ENCODE results near the gene PXMP2.
"Not testable (repeated sequence)": the region's sequence is repeated elsewhere in the genome, so short reads cannot be mapped to it uniquely, and the experiment has no call there.

PXMP2 gene

DNA sequence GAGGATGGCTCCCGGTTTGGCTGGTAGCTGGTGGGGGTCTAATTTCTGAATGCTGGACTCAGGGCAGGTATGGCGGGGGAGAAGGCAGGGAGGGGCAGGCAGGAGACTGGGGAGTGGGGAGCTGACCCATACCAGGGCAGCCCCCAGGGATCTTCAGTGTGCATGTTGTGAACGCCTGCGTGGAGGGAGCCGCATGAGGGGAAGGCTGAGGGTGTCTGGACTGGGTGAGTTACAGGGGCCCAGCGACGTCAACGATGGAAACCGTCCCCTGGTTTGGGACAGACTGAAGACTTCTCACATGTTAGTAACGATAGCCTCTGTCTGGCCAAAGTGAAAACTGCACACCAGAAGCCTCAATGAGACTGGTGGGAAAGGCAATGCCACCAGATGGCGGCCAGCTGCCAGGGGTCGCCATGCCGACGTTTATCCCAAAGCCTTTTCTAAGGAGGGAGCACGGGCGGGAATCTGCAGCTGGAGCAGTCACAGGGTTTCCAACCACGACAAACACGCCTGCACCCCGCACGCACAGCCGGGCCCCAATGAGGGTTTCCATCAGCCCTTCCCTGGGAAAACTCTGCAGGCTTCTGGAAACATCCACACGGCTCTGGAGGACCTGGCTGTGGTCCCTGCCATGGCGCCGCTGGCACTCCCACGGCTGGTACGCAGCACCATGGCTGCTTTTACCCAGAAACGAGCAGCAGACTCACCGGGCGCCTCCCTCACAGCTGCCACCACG is 37.3 kb downstream of the PXMP2 start:
- DNase-seq: no peak

DNA sequence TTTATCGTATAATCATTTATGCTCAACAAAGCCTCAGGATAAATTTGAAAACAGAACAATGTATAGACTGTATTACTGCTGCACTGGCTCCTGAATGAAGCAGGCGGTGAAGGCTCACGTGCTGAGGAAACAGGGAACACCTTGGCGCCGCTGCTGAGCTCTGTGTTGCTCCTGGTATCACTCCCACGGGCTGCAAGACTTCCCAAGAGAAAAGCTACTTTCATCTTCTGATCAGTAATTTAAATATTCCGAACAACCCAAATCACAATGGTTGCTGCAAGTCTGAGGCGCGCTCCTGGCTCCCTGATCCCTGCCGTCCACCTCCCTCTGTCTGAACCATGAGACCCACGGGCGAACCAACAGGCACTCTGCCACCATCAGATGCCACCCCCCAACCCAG is 39.0 kb downstream of the PXMP2 start:
- no peak for DNase-seq

DNA sequence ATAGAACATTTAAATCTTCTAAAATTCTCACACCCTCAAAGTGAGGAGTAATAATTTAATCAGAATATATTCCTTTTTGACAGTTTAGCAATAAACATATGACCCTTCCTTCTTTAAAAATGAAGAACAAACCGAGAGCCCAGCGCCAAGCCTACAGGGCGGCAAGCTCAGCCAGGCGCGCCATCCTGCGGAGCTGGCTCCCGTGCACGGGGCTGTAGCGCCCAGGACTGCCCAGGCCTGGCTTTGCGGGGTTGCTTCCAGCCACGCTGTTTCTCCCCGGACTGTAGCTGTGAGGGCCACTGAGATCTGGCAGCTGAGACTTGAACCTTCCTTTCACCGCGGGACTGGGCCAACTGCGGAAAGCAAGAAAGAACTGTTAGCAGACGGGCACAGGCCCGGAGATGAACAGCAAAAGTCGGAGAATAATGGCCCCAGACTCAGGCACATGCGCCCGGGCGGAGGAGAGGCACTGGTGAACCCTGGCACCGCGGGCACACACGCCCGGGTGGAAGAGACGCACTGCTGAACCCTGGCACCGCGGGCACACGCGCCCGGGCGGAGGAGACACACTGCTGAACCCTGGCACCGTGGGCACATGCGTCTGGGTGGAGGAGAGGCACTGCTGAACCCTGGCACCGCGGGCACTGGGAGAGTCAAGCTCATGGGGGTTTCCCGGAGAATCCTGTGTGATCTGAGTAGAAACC is 39.9 kb downstream of the PXMP2 start:
- DNase-seq: no peak

DNA sequence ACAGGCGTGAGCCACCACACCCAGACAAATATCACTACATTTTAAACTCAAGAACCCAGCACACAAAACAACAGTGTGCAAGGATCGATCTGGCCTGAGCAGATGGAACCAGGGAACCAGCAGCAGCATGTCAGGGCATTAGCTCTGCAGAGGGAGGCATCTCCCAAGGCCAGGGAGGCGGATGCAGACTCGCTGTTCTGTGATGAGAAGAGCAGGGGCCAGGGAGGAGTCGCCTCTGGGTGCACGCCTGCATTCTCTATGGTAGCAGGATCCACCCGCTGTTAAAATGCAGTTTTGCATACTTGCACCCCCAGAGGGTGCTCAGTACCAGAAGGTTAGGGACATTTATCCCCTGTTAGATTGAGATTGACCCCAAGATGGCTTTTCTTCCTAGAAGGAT is 41.1 kb downstream of the PXMP2 start:
- DNase-seq: no peak

DNA sequence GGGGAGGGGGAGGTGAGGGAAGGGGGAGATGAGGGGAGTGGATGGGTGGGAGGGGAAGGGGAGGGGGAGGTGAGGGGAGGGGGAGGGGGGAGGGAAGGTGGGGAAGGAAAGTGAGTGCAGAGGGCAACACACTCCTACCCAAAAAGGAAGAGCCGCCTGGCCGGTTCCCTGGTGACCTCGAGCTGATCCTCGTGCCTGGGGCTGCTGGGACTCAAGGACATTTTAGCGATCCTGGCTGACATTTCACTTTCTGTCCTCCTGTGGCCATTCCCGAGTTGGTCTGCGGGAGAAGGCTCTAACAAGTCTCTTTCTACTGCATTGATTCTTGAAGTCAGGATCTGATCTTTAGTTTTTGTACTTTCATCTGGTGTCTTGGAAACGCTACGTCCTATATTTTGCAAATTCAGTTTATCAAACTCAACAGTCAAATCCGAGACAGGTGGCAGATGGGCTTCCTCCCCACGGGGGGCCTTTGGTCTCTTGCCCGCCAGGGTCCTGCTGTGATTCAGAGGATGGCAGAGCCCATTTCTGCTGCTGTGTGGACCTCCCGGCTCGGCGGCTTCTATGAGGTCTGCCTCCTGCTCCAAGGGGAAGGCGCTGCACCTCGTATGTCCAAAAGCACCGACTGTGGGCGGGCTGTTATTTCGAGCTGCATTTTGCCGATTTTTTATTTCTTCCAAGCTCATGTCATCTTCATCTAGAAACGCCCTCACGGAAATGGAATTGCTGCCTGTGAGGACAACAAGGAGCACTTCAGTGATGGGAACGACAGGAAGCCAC is 42.3 kb downstream of the PXMP2 start:
- no peak for DNase-seq

DNA sequence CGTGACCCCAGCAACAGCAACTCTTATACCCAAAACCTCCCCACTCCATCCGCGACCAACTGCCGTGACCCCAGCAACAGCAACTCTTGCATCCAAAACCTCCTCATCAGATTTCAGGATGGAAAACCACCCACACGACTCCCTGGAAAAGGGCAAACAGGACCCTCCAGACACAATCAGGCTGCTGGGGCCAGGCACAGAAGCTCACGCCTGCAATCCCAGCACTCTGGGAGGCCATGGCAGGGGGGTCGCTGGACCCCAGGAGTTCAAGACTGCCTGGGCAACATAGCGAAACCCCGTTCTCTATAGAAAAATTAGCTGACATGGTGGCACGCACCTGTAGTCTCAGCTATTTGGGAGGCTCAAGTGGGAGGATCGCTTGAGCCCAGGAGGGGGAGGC is 43.0 kb downstream of the PXMP2 start:
- DNase-seq: no peak

DNA sequence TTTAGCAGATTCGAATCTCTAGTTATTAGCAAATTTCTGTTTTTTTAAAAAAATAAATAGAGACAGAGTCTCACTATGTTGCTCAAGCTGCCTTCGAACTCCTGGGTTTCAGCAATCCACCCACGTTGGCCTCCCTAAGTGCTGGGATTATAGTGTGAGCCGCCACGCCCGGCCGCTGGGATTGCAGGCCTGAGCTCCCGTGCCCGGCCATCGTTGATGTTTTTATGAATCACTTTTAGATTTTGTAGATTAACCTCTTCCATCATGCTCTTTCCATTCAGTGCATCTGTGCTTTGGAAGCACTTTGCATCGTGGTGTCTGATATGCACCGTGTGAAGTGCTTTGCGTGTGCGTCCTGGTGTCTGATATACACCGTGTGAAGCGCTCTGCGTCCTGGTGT is 44.2 kb downstream of the PXMP2 start:
- DNase-seq: no peak

DNA sequence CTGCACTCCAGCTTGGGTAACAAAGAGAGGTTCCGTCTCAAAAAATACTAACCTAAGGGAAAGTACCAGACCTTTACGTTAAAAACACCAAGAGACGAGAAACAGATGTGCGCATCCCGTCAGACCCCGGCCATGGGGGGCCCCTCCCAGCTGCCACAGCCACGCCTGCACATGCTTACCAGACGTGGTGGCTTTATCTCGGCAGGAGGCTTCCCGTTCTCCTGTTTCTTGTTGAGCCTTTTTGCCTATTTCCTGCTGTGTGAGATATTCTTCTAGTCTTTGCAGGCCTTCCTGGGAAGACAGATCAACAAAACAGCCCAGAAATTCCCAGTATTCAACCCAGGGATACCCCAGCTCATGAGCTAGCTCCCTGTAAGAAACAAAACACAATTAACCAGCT is 46.8 kb downstream of the PXMP2 start:
- no peak for DNase-seq

DNA sequence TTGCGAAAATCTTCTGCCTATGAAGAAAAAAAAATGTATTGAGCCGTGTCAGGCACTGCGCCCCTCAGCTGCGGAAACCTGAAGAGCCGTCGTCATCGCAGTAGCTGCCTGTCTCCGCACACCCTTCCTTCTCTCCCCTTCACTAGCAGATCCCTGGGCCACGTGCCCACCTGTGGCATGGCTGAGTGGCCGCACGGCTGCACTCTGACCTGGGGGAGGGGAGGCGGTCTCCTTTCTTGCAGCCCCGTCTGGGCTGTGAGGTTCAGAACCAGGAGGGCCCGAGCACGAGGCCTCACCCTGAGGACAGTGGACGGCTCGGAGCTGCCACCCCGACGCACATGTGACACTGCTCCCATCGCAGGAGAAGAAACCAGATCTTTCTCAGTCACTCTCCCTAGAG is 48.1 kb downstream of the PXMP2 start:
- no peak for DNase-seq

DNA sequence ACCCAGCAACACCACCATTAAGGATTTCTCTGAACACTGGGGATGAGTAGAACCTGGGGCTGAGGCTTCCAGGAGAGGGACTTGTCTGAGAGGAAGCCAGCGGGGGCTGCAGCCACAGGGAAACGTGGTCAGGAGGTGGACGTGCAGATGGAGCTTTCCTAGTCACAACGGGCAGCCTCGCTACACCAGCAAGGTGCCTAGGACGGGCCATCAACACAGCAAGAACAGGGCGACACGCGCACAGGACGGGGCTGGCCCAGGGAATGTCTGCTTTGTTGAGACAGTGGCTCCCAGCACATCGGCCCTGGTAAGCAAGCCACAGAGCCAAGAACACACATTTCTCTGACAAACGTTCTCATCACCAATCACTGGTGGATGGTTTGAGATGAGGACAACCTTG is 49.0 kb downstream of the PXMP2 start:
- DNase-seq: no peak

DNA sequence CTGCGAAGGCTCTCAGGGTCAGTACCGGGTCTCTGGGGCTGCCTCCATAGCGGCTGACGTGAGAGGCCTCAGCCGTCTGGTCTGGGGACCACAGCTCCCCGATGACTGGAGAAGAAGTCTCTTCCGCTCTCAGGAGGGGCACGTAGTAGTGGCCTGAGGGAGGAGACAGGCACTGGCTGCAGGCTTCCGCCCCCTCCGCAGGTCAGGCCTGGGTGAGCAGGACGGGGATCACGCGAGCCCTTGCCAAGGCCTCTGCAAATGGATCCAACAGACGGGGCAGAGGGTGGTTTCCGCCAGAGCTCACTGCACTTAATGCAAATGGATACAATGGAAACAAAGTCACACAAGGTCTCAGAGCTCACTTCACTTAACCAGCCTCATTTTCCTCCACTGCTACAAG is 49.5 kb downstream of the PXMP2 start:
- no peak for DNase-seq

DNA sequence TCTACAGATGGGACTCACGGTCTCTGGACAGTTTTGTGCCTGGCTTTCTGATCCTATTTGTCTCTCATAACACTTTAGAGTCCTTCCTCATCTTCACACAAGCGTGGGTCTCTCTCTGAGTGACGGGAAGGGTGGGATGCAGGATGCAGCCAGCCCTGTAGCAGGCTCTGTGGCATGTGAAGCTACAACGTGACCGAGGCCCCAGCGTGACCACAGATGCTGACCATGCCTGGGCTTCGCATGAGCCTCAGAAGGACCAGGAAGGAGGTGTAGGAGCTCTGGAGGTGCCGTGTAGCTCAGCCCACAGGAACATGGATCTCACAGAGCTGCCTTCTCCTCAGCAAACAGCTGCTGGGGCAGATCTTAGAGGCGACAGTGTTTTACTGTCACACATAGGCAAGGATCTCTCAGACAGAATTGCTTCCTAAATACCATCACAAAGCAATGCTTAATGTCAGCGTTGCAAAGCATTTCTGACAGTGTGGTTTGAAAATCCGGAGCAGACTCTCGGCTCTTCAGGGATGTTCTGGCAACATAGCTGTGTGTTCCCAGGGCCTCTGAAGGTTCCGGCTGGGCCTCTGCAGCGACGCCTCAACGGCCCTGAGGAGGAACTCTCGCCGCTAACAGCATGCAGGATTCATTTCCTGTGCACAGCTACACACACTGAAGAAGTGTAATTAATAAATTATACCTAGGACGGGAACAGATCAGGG is 52.4 kb downstream of the PXMP2 start:
- no peak for DNase-seq

DNA sequence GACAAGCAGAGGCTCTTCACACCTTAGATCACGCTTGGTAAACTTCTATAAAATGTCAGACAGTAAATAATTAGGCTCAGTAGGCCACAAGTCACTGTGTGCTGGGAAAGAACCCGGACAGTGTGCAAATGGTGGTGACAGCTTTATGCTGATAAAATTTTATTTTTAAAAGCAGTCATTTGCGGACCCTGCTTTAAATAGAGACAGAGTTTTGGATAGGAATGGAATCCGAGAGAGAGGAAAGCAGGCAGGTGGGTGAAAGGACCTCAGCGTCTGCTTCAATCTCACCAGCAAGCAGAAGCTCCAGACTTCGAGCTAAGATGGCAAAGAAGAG is 52.9 kb downstream of the PXMP2 start:
- DNase-seq: no peak

DNA sequence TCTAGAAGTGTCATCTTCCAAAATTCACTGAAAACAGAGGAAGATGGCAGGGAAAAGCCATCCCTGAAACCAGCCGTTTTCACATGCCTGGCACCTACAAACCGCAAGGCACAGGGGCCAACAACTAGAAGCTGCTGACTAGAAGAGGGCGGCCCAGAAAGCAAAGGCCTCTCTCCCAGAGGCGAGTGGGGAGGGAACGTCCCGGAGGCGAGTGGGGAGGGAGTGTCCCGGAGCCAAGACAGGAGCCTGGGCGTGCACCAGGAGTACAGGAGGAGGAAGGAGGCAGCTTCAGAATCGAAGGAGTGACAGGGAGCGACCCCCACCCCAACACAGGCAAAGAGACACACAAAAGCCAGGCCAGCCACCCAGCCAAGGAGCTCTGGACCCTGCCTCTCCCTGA is 53.3 kb downstream of the PXMP2 start:
- DNase-seq: no peak

DNA sequence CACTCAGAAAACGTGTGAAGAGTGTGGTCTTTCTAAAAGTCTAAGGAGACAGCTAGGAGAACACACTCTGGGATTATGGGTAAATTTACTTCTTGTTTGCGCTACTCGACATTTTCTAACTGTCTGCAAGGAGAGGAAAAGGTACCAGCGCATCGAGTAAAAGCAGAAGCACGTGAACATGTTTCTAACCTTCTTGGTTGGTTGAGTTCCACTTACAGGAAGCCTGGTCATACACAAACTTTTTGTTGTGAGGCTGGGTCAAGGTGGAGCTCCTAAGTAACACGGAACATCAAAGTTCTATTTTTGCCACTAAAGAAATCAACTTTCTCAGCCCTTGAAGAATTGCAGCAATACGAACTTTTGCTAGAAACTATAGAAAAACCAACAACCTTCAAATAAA is 54.2 kb downstream of the PXMP2 start:
- no peak for DNase-seq

DNA sequence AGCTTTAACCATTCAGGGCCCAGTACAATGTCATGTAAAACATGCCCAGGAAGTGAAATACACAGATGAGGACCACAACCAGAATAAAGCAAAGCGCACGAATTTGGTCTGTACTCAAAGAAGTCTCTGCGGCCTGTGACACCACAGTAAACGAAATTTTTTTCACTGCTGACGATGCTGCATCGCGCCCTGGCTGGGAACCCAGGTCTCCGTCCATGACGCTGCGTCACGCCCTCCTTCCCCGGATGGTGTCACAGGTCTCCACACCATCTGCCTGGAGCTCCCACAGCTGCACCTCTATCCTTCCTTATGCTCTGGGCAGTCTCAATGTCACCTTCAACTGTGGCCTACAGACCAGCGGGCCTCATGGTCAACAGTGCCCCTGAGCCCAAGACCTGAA is 56.4 kb downstream of the PXMP2 start:
- DNase-seq: no peak

DNA sequence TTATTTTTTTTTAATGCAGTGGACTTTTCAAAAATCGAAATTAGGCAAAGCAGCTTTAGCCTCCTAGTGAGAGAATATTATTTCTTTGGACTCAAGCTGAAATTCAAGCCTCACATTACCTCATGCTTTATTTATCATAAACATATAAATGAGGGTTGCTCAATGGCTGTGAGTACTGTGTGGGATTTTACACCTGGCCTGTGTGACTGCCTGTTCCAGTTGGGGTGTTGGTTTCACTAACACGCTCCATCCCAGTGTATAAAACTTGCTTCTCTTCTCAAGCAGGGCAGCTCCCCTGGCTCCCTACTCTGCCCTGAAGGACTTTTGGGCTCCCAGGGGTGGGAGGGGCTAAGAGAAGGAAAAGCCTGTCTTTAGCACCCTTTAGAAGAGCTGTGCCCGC is 59.2 kb downstream of the PXMP2 start:
- no peak for DNase-seq

DNA sequence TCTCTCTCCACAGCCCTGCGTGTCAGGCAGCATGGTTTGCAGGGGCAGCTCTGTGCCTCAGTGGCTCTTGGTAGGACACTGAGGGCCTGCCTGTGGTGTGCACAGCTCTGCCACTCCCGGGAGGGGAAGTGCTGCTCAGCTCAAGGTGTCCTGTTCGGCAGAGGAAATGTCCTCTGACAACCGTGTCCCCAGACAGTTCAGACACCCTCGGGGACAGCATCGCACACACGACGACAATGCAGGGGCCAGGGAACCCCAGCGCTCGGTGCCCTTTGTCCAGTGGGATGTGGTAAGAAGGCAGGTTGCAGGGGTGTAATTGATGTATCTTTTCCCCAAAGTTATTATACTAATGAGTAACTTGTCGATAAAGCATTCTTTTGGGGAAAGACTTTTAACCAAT is 60.0 kb downstream of the PXMP2 start:
- DNase-seq: no peak

DNA sequence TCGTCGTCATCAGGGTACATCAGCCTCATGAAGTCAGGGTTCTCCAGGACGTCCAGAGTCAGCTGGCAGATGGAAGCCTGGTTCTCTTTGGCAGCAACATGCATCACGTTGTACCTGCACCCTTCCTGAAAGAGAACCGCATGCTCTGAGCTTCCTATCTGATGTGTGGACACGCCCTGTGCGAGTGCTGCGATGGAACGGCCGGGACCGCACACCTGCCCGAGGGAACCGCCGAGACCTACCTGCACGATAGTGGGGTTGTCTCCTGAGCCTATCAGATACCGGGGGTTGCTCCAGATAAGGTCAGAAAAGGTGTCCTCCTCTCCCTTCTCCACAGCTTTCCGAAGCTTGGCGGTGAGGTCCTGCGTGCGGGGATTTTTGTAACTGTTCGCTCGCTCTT is 60.5 kb downstream of the PXMP2 start:
- no peak for DNase-seq

DNA sequence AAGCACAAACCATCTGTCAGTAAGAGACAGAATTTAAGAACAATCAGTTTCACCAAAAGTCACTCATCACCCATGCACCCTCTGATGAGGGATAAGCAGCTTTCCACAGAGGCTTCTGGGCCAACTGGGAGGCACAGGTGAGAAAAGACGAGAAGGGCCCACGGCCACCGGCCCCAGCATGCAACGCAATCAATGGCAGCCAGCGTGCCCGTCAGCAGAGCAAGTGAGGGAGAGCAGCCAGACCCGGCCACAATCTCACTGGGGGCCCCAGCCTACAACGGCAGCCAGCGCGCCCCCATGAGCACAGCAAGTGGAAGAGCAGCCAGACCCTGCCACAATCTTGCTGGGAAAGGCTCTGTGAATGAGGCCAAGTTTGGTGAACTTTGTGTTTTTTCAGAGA is 60.9 kb downstream of the PXMP2 start:
- no peak for DNase-seq

DNA sequence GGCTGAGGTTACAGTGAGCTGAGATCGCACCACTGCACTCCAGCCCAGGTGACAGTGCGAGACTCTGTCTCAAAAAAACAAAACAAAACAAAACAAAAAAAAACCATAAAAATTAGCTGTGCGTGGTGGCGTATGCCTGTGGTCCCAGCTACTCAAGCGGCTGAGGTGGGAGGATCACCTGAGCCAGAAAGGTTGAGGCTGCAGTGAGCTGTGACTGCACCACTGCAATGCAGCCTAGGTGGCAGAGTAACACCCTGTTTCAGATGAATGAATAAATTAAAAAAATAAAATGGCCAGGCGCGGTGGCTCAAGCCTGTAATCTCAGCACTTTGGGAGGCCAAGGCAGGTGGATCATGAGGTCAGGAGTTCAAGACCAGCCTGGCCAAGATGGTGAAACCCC is 66.3 kb downstream of the PXMP2 start:
- DNase-seq: not testable (repeated sequence)

DNA sequence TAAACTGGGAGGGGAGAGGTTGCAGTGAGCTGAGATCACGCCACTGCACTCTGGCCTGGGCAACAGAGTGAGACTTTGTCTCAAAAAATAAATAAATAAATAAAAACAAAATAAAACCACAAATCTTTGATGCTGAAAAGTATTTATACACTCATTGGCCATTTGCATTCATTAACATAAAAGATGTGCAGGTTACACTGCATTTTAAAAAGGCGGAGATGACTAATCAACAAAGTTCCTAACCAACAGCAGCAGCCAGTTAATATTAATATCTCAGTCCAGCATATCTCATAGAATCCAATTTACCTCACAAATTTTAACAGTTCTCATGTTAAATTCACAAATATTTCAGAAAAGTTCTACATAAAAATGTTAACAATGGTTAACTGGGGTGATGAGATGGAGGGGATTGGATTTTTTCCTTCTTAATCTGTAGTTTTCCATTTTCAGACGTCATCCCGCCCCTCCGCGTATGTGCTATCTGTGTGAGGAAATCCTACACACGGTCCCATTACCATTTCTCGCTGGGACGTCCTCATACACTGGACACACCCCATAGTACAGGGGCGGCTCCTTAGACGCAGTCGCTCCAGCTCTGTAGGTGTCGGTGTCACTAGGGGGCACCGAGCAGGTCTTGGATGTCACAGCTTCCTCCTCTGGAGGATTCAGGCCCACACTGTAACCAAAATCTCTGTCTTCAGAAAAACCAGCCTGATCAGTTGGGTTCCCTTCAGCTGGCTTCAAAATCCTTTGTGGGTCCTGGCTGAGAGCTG is 67.0 kb downstream of the PXMP2 start:
- no peak for DNase-seq
